ENCODE data around the gene MSRB3.
"Not testable (repeated sequence)": the region's sequence is repeated elsewhere in the genome, so short reads cannot be mapped to it uniquely, and the experiment has no call there.

Gene MSRB3

GRCh38 chr12:65305346-65305950 lies 27.0 kb downstream of the MSRB3 start:
- DNase-seq (ENCODE audit: low spot score in 2 of 2) (no peak), ATAC-seq (no peak)
- Mint-ChIP-seq H3K9me3 (no peaks in the 10 kb centered on the region), H3K4me1 (no peaks in the 10 kb centered on the region), H3K27ac (no peak overlapping the region), H3K36me3 (no peaks in the 10 kb centered on the region), H3K4me3 (no peak overlapping the region)

GRCh38 chr12:65306366-65307168 lies 28.1 kb downstream of the MSRB3 start:
- ATAC-seq (peak; percentile 16), DNase-seq (ENCODE audit: low spot score in 2 of 2) (no peak)
- H3K9me3 Mint-ChIP-seq, result no peaks in the 10 kb centered on the region
- no peaks in the 10 kb centered on the region for H3K36me3 Mint-ChIP-seq
- H3K27ac Mint-ChIP-seq, result no peak overlapping the region
- no peak overlapping the region for H3K4me3 Mint-ChIP-seq
- H3K4me1 Mint-ChIP-seq, result no peaks in the 10 kb centered on the region

GRCh38 chr12:65307169-65307501 lies 28.7 kb downstream of the MSRB3 start:
- no peak overlapping the region for H3K27ac Mint-ChIP-seq
- no peaks in the 10 kb centered on the region for H3K9me3 Mint-ChIP-seq
- no peak for ATAC-seq
- no peaks in the 10 kb centered on the region for H3K4me1 Mint-ChIP-seq
- no peak overlapping the region for H3K4me3 Mint-ChIP-seq
- no peak for DNase-seq (ENCODE audit: low spot score in 2 of 2)
- H3K36me3 Mint-ChIP-seq, result no peaks in the 10 kb centered on the region

GRCh38 chr12:65308006-65308405 lies 29.5 kb downstream of the MSRB3 start:
- H3K4me1 Mint-ChIP-seq, result no peaks in the 10 kb centered on the region
- DNase-seq (ENCODE audit: low spot score in 2 of 2) (no peak), ATAC-seq (no peak)
- H3K9me3 Mint-ChIP-seq, result no peaks in the 10 kb centered on the region
- no peak overlapping the region for H3K27ac Mint-ChIP-seq
- no peaks in the 10 kb centered on the region for H3K36me3 Mint-ChIP-seq
- H3K4me3 Mint-ChIP-seq, result no peak overlapping the region

- Mint-ChIP-seq H3K27ac (no peak overlapping the region), H3K36me3 (no peaks in the 10 kb centered on the region), H3K4me1 (no peaks in the 10 kb centered on the region), H3K9me3 (no peaks in the 10 kb centered on the region), H3K4me3 (no peak overlapping the region)
- ATAC-seq (no peak), DNase-seq (ENCODE audit: low spot score in 2 of 2) (no peak)
These were observed 30.2 kb downstream of the MSRB3 start for GRCh38 chr12:65308601-65309071.

GRCh38 chr12:65311260-65311659 lies 32.8 kb downstream of the MSRB3 start:
- Mint-ChIP-seq H3K27ac (no peak overlapping the region), H3K4me3 (no peak overlapping the region), H3K9me3 (no peaks in the 10 kb centered on the region), H3K36me3 (no peaks in the 10 kb centered on the region), H3K4me1 (no peaks in the 10 kb centered on the region)
- ATAC-seq, result no peak
- no peak for DNase-seq (ENCODE audit: low spot score in 2 of 2)

GRCh38 chr12:65313719-65314317 lies 35.3 kb downstream of the MSRB3 start:
- DNase-seq (ENCODE audit: low spot score in 2 of 2), result no peak
- Mint-ChIP-seq H3K9me3 (no peaks in the 10 kb centered on the region), H3K4me3 (no peak overlapping the region), H3K4me1 (no peaks in the 10 kb centered on the region), H3K27ac (no peak overlapping the region), H3K36me3 (no peaks in the 10 kb centered on the region)
- ATAC-seq, result no peak

- not testable (repeated sequence) for DNase-seq (ENCODE audit: low spot score in 2 of 2); H3K4me1 Mint-ChIP-seq; H3K36me3 Mint-ChIP-seq; ATAC-seq; H3K27ac Mint-ChIP-seq; H3K4me3 Mint-ChIP-seq; H3K9me3 Mint-ChIP-seq
These were observed 36.8 kb downstream of the MSRB3 start for GRCh38 chr12:65315238-65315637.

GRCh38 chr12:65318186-65318685 lies 39.8 kb downstream of the MSRB3 start:
- no peak overlapping the region for H3K27ac Mint-ChIP-seq
- no peak overlapping the region for H3K4me3 Mint-ChIP-seq
- ATAC-seq, result no peak
- H3K4me1 Mint-ChIP-seq, result no peaks in the 10 kb centered on the region
- H3K9me3 Mint-ChIP-seq, result no peaks in the 10 kb centered on the region
- H3K36me3 Mint-ChIP-seq, result no peaks in the 10 kb centered on the region
- DNase-seq (ENCODE audit: low spot score in 2 of 2), result no peak

GRCh38 chr12:65319688-65320200 lies 41.3 kb downstream of the MSRB3 start:
- no peak for DNase-seq (ENCODE audit: low spot score in 2 of 2)
- Mint-ChIP-seq H3K4me3 (no peak overlapping the region), H3K4me1 (no peaks in the 10 kb centered on the region), H3K36me3 (no peaks in the 10 kb centered on the region), H3K27ac (no peak overlapping the region), H3K9me3 (no peaks in the 10 kb centered on the region)
- no peak for ATAC-seq

- ATAC-seq (no peak), DNase-seq (ENCODE audit: low spot score in 2 of 2) (no peak)
- Mint-ChIP-seq H3K4me3 (no peak overlapping the region), H3K9me3 (no peaks in the 10 kb centered on the region), H3K4me1 (no peaks in the 10 kb centered on the region), H3K27ac (no peak overlapping the region), H3K36me3 (no peaks in the 10 kb centered on the region)
These were observed 44.6 kb downstream of the MSRB3 start for GRCh38 chr12:65323070-65323469.

GRCh38 chr12:65324056-65324455 lies 45.6 kb downstream of the MSRB3 start:
- Mint-ChIP-seq H3K4me1 (no peaks in the 10 kb centered on the region), H3K9me3 (no peaks in the 10 kb centered on the region), H3K4me3 (no peak overlapping the region)

GRCh38 chr12:65324551-65324950 lies 46.1 kb downstream of the MSRB3 start:
- ATAC-seq (no peak), DNase-seq (ENCODE audit: low spot score in 2 of 2) (no peak)
- no peaks in the 10 kb centered on the region for H3K36me3 Mint-ChIP-seq
- no peak overlapping the region for H3K4me3 Mint-ChIP-seq
- no peaks in the 10 kb centered on the region for H3K4me1 Mint-ChIP-seq
- H3K9me3 Mint-ChIP-seq, result no peaks in the 10 kb centered on the region
- no peak overlapping the region for H3K27ac Mint-ChIP-seq

More at GRCh38 chr12:65324056-65324455, 45.6 kb downstream of the MSRB3 start:
- ATAC-seq, result no peak
- DNase-seq (ENCODE audit: low spot score in 2 of 2), result no peak
- Mint-ChIP-seq H3K36me3 (no peaks in the 10 kb centered on the region), H3K27ac (no peak overlapping the region)

- ATAC-seq (no peak), DNase-seq (ENCODE audit: low spot score in 2 of 2) (no peak)
- Mint-ChIP-seq H3K4me3 (no peak overlapping the region), H3K27ac (no peak overlapping the region), H3K4me1 (no peaks in the 10 kb centered on the region), H3K9me3 (no peaks in the 10 kb centered on the region), H3K36me3 (no peaks in the 10 kb centered on the region)
These were observed 46.7 kb downstream of the MSRB3 start for GRCh38 chr12:65325183-65325582.

GRCh38 chr12:65326616-65327015 lies 48.1 kb downstream of the MSRB3 start:
- no peak for DNase-seq (ENCODE audit: low spot score in 2 of 2)
- Mint-ChIP-seq H3K9me3 (no peaks in the 10 kb centered on the region), H3K36me3 (no peaks in the 10 kb centered on the region), H3K4me3 (no peak overlapping the region), H3K27ac (no peak overlapping the region), H3K4me1 (no peaks in the 10 kb centered on the region)
- no peak for ATAC-seq
